ENCODE data around the gene CCDC6.
"Not testable (repeated sequence)": the region's sequence is repeated elsewhere in the genome, so short reads cannot be mapped to it uniquely, and the experiment has no call there.

Gene CCDC6

DNA sequence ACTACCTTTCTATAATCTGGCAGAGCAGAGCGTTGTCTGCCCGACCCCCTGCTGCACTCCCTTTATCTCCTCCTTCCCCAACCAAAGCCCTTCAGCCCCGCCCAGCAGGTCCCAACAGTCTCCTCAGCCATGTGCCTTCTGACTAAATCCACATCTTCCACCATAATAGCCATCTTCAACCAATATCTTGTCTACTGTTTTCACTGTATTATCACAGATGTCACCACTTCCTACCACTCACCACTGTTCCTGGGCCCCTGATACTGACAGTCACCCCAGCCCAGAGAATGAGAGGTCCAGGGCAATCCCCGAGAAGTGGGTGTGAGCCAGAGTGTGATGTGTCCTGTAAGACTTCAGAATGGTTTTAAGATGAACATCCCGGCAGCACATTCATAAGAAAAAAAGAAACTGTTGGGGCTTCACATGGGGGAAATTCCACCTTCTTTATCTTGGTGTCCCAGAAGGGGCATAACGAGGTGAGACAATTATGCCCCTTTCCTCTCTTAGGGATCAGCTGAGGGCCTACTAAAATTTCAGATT, 25.3 kb downstream of the CCDC6 start:
- DNase-seq (ENCODE audit: low read depth), result no peak

DNA sequence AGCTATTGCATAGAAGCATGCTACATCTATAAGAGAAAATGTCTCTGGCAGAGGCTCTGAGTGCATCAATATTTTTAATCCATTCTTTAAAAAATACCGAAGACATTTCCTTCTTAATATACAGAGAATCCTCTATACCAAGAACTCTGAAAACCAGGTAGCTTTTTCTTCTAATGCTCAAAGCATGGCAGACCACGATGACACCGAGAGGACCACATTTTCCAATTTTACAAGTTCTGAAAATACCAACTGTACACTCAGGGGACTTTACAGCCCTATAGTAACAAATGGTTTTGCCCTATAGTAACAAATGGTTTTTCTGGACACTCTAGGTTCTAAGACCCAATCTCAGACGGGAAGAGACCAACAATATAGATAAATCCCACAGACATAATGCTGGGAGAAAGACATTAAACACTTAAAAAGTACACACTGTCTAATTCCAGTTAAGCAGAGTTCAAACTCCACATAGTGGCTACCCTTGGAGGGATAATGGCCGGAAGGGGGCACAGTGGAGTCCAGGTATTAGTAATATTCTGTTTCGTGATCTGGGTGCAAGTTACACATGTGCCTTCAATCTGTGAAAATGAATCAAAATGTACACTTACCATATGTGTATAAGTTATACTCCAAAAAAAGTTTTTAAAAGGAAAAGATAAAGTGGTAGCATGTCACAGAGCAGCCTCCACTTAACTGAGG, 26.2 kb downstream of the CCDC6 start:
- DNase-seq (ENCODE audit: low read depth), result no peak

DNA sequence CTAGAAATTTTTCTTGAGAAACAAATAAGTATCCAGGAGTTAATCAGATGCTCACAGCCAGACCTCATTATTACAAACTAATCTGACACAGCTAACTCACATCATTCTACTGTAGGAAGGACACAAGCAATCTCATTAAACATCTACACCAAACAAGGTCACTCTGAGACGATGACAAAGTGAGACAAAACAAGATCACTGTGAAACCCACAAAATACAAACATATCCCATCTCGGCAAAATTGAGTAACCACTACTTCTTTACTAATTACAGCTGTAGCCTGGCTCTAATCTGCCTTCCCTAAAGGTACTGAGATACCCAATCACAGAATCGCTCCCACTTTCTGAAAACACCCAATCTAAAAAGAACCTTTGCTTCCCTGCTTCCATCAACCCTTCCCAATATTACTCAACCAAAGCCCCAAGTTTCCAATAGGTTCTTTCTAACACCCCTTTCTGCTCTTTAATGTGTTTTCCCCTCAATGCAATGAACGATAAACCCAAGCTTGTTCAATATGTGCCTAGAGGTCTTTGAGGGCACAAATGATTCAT, 26.9 kb downstream of the CCDC6 start:
- no peak for DNase-seq (ENCODE audit: low read depth)

DNA sequence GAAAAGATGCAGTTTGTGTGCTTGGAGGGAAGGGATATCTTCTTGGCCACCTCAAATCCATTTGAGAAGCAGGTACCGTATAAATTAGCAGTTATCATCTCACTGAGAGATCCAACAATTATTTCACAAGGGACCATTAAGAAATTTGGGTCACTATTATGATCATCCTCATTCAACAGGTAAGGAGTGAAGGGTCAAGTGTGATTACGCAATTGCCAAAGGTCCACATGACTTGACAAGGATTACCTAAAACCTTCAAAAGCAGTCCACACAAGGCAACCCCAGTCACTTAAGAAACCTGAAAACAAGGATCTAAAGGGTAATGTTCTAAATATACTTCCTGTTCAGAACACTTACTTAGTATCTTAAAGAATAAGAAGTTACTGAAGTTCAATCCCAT, 27.4 kb downstream of the CCDC6 start:
- no peak for DNase-seq (ENCODE audit: low read depth)

DNA sequence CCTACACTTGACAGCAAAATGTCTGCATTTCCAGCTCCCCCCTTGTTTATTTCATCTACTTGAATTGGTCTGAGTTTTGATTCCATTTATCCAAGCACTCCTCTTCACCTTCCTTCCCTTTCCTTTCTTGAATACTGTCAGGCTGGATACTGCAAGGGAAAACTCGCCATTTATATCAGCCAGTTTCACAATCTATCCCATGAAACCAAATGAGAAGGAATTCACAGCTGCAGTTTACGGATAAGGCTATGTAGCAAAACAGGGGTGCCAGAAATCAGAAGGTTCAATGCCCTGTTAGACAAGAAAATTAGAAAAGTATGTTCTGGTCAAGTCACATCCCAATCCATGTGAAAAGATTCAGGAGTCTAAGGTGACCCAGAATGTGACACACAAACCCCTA, 28.1 kb downstream of the CCDC6 start:
- no peak for DNase-seq (ENCODE audit: low read depth)

DNA sequence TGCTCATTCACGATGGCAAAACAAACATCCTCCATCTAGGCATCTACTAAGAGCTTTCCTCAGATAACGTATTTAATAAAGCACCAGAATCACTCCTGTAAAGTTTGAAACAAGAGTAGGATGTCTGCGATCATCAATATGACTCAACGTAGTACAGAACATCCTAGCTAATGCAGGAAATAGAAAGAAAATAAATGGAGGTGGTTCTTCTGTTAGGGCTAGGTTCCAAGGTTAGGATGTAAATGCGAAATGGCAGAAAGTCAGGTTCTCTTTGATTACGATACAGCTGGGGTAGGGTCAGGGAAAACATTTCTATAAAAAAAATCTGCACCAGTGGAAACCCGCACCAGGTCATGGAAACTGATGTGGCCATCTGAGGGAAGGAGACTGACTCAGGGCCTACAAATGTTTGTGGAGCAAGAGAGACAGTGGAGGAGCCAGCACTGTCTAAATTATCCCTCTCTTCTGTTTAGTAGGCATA, 29.1 kb downstream of the CCDC6 start:
- no peak for DNase-seq (ENCODE audit: low read depth)

DNA sequence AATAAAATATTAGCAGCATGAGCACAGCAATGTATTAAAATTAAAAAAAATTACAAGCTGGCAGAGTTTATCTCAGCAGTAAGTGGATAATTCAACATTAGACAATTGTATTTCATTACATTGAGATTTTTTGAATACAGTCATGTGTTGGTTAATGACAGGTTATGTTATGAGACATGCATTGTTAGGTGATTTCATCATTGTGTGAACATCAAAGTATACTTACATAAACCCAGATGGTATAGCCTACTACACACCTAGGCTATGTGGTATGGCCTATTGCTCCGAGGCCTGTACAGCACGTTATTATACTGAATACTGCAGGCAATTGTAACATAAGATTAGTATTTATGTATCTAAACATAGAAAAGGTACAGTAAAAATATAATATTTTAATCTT, 29.7 kb downstream of the CCDC6 start:
- no peak for DNase-seq (ENCODE audit: low read depth)

DNA sequence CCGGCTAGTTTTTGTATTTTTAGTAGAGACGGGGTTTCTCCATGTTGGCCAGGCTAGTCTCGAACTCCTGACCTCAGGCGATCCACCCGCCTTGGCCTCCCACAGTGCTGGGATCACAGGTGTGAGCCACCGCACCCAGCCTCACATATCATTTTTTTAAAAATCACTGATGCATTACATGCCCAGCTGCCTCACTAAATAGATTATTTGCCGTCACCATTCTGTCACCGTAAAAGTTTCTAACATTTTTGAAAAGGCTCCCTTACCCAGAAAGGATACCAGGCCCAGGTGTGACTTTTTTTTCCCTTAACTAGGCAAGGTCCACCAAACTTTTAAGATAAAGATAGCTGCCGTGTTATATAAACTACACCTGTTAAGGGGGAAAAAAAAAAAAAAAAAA, 30.1 kb downstream of the CCDC6 start:
- not testable (repeated sequence) for DNase-seq (ENCODE audit: low read depth)

DNA sequence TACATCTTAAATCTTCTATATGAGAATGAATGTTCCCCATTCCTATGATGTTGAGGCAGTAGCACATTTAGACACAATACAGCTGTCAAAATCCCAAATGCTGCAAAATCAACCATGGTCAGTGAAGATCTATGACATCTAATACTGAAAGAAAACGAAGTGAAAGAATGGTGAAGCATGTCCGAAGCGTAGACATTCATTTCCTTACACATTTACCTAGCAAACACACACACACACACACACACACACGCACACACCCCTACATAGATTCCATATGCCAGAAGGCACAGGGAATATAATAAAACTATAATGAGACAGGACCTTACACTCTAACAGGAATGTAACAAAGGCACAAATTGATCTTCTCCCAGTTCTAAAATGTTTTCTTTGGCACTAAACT, 32.5 kb downstream of the CCDC6 start:
- no peak for DNase-seq (ENCODE audit: low read depth)

DNA sequence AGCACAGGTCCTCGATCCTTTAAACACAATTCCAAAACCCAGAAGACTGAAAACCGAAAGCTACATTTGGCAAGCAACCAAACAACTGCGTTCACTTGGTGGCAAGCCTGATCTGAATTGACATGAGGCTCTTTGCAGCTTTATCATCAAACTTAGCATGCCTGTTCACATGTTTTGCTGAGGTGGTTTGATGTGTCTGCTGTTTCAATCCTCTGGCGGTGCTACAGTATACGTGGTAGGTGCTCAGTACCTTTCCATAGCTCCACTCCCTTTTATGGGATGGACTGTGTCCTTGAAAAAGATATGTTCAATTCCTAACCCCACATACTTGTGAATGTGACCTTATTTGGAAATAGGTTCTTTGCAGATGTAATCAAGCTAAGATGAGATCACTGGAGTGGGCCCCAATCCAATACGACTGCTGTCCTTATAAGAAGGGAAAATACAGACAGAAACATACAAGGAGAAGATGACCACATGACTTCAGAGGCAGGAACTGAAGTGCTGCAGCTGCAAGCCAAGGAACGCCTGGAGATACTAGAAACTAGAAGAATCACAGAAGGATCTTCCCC, 33.4 kb downstream of the CCDC6 start:
- peak; percentile 70 for DNase-seq (ENCODE audit: low read depth)

DNA sequence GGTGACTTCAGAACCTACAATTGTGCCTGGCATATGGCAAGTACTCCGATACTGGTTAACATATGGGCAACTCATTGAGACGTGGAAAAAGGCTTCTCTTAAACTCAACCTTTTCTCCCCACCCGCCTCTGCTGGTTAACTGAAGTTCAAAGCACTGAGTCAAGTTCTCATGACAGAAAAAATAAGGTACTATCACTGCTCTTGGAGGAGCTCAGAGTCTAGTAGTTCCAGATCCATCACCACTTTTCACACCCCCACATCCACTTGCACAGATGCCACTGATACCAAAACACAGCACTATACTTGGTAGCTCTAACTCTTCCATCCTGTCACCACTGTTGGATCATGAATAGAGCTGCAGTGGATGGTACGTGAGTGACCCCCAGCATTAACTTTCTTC, 36.2 kb downstream of the CCDC6 start:
- no peak for DNase-seq (ENCODE audit: low read depth)

DNA sequence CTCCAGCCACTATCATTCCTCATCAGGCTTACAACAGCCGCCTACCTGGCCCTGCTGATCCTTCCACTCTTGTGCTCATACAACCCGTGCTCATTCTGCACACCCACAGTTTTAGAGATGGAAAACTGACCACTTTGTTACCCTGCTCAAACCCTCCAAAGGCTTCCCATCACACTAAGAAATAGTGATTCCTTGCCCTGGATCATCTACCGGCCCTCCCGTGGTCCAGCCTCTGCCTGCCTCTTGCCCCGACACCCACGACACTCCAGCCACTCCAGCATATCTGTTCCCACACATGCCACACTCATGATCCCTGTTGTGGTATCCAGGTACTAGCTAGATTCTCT, 36.8 kb downstream of the CCDC6 start:
- no peak for DNase-seq (ENCODE audit: low read depth)

DNA sequence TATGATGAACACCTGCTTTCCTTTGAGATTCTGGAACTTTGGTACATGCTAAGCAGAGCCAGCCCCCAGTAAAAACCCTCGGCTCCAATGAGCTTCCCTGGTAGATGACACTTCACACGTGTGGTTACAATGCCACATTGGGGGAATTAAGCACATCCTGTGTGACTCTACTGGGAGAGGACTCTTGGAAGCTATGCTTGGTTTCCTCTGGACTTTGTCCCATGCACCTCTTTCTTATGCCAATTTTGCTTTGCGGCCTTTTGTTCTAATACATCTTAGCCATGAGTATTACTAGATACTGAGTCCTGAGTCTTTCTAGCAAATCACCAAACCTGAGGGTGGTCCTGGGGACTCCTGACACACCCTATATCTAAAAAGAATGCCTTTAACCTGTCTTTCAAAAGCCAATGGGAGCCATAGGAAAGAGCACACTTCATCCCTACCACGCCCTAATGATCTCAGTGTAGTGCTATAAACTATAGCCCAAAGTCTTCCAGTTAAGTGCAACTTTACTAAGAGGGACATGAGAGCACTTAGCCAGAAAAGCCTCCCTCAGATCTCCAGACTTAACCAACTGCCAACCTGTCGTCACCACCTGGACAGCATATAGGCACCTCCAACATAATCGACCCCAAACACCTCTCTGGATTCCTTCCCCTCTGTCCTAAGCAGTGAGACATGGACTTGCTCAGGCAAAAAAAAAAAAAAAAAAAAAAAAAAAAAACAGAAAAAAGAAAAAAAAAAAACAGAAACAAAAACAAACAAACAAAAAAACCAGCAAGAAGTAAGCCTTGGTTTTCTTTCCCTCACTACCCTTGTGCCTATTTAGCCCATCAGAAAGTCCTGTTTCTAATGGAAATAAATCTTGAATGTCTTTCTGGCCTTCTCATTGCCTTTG, 37.4 kb downstream of the CCDC6 start:
- DNase-seq (ENCODE audit: low read depth), result no peak

DNA sequence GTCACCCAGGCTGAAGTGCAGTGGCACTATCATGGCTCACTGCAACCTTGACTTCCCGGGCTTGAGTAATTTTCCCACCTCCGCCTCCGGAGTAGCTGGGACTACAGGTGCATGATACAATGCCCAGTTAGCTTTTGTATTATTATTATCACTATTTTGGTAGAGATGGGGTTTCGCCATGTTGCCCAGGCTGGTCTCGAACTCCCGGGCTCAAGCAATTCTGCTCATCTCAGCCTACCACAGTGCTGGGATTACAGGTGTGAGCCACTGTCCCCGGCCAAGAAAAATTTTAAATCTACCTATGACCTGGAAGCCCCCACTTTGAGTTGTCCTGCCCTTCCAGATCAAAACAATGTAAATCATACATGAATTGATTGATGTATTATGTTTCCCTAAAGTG, 38.8 kb downstream of the CCDC6 start:
- DNase-seq (ENCODE audit: low read depth), result no peak

DNA sequence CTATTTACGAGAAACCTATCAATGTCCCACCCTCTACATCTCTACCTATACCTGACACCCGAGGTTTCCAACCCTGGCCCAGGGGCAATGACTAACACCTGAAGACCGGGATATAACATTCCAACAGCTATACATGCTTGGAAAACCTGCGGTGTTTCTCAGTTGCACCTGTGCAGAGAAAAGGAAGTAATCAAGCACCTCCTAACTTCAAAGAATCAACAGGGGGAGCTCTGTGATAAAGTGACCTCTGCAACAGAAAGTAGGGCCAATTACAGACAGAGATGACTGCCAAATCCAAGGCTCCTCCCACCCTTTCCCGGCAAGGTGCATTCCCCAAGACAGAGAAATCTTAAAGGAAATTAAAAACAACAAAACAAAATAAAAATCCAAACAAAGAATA, 41.3 kb downstream of the CCDC6 start:
- DNase-seq (ENCODE audit: low read depth), result no peak

DNA sequence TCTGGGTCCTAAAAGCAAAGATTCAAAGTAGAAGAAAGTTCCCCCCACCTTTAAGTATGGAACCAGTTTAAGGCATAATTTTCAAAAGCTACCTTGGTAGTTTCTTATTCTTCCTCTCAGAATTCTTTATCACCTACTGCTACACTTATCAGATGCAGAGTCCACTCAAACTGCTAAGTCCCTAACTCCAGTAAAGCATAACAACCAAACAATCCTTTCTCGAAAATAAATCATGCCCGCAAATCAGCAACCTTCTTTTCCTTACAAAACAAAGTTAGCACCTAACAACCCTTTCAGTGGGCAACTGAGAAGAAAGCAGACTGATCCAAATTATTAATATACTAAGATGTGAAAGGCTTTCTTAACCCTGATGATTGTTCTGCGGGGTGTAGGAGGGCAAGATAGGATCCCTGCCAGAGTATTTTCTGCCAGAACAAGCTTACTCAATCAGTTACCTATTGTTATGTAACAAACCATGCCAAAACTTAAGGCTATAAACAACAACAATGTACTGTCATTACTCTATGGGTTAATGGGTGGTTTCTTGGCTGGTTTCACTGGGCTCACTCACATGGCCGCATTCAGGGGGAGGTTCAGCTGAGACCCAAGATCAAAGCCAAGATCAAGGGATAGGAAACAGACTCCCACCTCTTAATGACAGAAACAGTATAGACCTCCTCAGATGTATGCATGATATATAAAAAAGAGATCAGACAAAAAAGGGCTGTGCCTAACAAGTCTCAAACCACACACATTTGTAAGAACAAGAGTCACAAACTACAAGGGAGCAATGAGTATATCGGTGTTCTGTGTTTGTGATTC, 42.0 kb downstream of the CCDC6 start:
- no peak for DNase-seq (ENCODE audit: low read depth)

DNA sequence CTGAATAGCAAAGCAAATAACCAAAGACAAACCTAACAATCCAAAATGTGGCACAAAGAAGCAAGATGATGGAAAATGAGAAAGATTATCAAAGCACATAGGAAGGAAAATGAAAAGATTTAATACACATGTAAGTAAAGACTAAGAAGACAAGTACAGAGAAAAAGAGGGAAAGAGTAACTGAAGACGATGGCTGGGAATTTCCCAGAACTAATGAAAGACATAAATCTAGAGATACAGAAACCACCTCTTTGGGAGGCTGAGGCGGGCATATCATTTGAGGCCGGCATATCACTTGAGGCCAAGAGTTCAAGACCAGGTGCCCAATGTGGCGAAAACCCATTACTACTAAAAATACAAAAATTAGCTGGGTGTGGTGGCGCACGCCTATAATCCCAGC, 46.8 kb downstream of the CCDC6 start:
- DNase-seq (ENCODE audit: low read depth), result no peak

DNA sequence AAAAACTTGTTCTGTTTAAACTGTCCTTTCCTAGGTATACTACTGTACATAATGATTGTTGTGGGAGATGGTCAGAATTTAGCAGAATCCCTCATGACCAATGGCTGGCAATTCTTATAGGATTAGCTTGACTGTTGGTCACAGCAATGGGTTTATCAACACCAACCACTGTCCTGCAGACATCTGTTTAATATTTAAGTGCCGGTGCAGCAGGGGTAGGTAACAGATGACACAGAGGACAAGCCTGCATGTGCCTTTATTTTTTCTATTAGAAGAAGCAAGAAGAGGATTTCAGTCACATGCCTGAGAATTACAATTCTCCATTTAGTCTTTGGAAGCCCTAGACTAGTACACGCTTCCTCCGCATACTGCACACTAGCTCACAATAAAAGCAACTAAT, 48.4 kb downstream of the CCDC6 start:
- no peak for DNase-seq (ENCODE audit: low read depth)

DNA sequence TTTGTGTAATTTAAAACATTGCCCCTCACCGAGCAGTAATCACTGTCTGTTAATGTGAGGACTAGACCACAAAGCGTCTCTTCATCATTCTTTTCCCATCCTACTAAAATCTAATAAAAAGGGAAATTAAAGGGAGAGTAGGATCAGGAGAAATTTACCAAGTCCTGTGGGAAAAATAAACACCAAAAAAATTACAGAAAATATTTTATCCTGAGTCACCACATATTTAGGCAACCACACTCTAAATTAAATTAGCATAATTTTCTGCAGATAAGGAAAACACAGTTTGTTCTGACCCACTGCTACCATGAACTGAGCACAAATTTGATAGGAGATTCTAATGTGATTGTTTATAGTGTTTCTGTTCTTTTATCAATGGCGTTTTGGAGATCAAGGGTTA, 49.3 kb downstream of the CCDC6 start:
- DNase-seq (ENCODE audit: low read depth), result no peak

DNA sequence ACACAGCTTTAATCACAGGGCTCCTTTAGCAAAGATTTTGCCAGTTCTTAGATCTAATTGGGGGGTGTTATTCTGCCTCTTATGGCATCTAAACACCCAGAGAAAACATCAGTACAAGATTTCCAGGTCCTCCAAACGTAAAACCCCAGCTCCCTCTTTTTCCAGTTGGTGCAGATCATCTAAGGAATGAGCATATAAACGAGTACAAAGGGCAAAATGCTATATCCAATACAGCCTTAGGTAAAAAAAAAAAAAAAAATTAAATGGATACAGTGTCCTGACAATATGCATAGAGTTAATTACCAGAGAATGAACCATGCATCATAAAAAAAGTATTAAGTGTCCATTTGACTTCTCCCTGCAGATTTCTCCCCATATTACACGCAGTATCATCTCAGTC, 50.3 kb downstream of the CCDC6 start:
- DNase-seq (ENCODE audit: low read depth), result no peak

DNA sequence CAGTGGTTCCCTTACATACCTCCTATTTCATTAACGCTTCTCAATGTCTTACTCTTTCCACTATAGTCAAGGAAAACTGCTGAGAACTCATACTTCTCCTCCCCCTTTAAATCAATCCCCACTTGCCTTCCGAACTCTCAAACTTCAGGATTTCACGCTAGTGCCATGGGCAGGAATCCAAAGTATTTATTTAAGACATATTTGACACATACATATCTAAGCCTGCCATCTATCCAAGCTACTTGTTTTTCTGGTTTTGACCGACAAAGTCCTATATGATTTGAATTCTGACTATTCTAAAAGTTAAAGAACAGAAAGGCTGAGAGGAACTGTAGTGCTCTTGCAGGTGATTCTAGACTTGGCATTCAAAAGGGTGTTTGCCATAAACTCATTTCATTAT, 51.8 kb downstream of the CCDC6 start:
- no peak for DNase-seq (ENCODE audit: low read depth)

DNA sequence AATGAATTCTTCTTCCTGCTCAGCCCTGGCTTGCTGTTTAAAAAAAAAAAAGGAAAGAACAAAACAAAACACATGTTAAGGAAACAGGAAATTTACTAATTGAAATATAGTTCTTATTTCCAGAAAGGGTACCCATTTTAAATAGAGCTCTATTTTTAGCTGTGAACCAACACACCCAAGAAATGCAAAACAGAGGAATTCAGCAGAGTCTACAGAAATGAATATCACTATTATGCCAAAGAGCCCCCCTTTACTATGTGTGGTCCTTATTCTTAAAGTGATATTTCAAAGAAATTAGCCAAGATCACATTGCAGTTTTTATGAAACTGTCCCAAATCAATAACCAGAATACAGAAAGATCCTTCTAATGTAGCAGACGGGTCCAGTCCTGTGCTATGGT, 53.7 kb downstream of the CCDC6 start:
- DNase-seq (ENCODE audit: low read depth), result no peak
